ENCODE results near the gene SLC6A20. TPM values are rescaled to one million over a fixed set of nuclear protein-coding genes. Genes with fewer than 3 reads are reported as not detected.

The SLC6A20 gene, protein sequence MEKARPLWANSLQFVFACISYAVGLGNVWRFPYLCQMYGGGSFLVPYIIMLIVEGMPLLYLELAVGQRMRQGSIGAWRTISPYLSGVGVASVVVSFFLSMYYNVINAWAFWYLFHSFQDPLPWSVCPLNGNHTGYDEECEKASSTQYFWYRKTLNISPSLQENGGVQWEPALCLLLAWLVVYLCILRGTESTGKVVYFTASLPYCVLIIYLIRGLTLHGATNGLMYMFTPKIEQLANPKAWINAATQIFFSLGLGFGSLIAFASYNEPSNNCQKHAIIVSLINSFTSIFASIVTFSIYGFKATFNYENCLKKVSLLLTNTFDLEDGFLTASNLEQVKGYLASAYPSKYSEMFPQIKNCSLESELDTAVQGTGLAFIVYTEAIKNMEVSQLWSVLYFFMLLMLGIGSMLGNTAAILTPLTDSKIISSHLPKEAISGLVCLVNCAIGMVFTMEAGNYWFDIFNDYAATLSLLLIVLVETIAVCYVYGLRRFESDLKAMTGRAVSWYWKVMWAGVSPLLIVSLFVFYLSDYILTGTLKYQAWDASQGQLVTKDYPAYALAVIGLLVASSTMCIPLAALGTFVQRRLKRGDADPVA
- 0.09 and 0.20 TPM in 2 replicates for total RNA-seq (2021)
- long read RNA-seq, full-length matches to known transcripts, result 2 of 2 reads
- long read RNA-seq, partial matches to known transcripts, result 0 of 2 reads
- long read RNA-seq, other reads (novel, unspliced or antisense), result 0 of 2 reads

DNA sequence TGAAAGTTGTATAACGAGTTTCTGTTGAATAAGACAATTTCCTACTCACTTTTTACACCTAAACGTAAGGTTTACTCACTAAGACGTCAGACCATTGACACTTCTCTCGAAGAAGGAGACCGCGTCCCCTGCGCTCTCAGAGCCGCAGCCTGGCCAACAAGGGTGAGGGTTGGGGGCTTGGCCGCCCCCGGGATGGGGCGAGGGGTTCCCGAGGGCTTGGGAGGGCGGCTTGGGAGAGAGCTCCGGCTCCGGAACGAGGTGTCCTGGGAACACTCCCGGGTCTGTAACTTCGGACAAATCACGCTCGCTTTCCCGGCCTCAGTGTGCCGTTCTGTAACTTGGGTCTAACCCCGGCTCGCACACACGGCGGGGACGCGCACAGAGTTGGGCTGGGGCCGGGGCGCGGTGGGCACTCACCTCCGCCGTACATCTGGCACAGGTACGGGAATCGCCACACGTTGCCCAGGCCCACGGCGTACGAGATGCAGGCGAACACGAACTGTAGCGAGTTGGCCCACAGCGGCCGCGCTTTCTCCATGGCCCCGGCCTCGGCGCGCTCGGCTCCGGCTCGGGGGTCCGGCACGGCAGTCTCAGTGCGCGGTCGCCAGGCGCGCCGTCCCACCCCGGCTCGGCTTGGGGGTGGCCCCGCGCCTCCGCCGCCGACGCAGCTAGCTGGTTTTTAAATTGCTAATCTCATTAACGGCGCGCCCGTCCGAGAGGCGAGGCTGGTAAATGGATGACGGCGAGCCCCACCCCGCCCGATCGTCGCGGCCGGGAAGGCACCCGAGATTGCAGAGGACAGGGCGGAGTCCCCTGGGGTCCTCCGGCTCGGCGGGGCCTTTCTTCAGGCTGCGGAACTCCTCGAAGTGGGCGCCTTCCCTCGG lies at the start of gene SLC6A20:
SLC6A20 (minus strand) TSS at position 655 of the 884 bp plus-strand sequence; CDS start at position 538, 117 bp downstream.
- H2BK20ac ChIP-seq (ENCODE audit: low read depth, low read length, poor library complexity, severe bottlenecking), result no peak within 1 kb of the TSS
- H3K79me2 ChIP-seq (ENCODE audit: insufficient read depth, low read length), result no peaks in the 10 kb centered on the region
- H3K27me3 ChIP-seq (ENCODE audit: insufficient read depth, low read length), result peaks cover 32% of the 10 kb centered on the region
- H3K4ac ChIP-seq (ENCODE audit: low read depth, low read length), result no peak within 1 kb of the TSS
- H3K23ac ChIP-seq (ENCODE audit: insufficient read length, low read depth, low read length), result no peak within 1 kb of the TSS
- no peak within 1 kb of the TSS for H3K14ac ChIP-seq (ENCODE audit: insufficient read depth, low read length)
- H3K9me3 ChIP-seq (ENCODE audit: control insufficient read depth, low read depth, low read length), result no peaks in the 10 kb centered on the region
- no peak within 1 kb of the TSS for H3K18ac ChIP-seq (ENCODE audit: insufficient read length, low read depth, low read length)
- H4K20me1 ChIP-seq (ENCODE audit: control insufficient read depth, insufficient read depth, insufficient read length), result no peaks in the 10 kb centered on the region
- peak within 1 kb of the TSS; percentile 67 for H3K4me2 ChIP-seq (ENCODE audit: insufficient read depth, insufficient read length, low read length)
- peak within 1 kb of the TSS; percentile 59 to 79 for H3K4me3 Mint-ChIP-seq
- no peak within 1 kb of the TSS for H4K5ac ChIP-seq (ENCODE audit: insufficient read length, low read depth, low read length)
- no peak within 1 kb of the TSS for H2AK5ac ChIP-seq (ENCODE audit: insufficient read length, low read length)
- H3K56ac ChIP-seq (ENCODE audit: insufficient read length, low read depth, low read length), result no peak within 1 kb of the TSS
- no peaks in the 10 kb centered on the region for H3K79me1 ChIP-seq (ENCODE audit: insufficient read depth, low read depth, low read length, poor library complexity, severe bottlenecking)
- no peak within 1 kb of the TSS for H4K8ac ChIP-seq (replicated peaks; ENCODE audit: insufficient read length, low read depth, low read length)
- no peak within 1 kb of the TSS for H2BK5ac ChIP-seq (ENCODE audit: insufficient read length, low read length)
- no peaks in the 10 kb centered on the region; a peak in 2 of 5 replicates for H3K9me3 Mint-ChIP-seq
- no peak within 1 kb of the TSS for H3K27ac Mint-ChIP-seq
- TF ChIP-seq, protein P1, sequence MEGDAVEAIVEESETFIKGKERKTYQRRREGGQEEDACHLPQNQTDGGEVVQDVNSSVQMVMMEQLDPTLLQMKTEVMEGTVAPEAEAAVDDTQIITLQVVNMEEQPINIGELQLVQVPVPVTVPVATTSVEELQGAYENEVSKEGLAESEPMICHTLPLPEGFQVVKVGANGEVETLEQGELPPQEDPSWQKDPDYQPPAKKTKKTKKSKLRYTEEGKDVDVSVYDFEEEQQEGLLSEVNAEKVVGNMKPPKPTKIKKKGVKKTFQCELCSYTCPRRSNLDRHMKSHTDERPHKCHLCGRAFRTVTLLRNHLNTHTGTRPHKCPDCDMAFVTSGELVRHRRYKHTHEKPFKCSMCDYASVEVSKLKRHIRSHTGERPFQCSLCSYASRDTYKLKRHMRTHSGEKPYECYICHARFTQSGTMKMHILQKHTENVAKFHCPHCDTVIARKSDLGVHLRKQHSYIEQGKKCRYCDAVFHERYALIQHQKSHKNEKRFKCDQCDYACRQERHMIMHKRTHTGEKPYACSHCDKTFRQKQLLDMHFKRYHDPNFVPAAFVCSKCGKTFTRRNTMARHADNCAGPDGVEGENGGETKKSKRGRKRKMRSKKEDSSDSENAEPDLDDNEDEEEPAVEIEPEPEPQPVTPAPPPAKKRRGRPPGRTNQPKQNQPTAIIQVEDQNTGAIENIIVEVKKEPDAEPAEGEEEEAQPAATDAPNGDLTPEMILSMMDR (conservative IDR thresholded peaks at IDR 0.05), result no peak
- no peak within 1 kb of the TSS for H2BK12ac ChIP-seq (ENCODE audit: insufficient read length, low read depth, low read length)
- no peak within 1 kb of the TSS for H3T11ph ChIP-seq (ENCODE audit: low read length)
- no peak within 1 kb of the TSS for H3K9ac ChIP-seq (ENCODE audit: extremely low read depth, insufficient read length, low read length)
- H3K27me3 Mint-ChIP-seq (ENCODE audit: low read depth), result peaks cover 81% of the 10 kb centered on the region
- no peak within 1 kb of the TSS for H4K91ac ChIP-seq (ENCODE audit: insufficient read length, low read depth, low read length)
- DNase-seq, result peak; percentile 56
- H2BK120ac ChIP-seq (ENCODE audit: low read depth, low read length, poor library complexity, severe bottlenecking), result no peak within 1 kb of the TSS
- peaks cover 8% of the 10 kb centered on the region for H3K23me2 ChIP-seq (ENCODE audit: insufficient read length, low read depth, low read length, poor library complexity, severe bottlenecking)
- H2AFZ ChIP-seq (ENCODE audit: low read length), result no peak within 1 kb of the TSS
- H3K4me1 ChIP-seq (ENCODE audit: insufficient read depth, low read length), result no peaks in the 10 kb centered on the region
- peaks cover 4 to 8% of the 10 kb centered on the region in 2 experiments for H3K4me1 Mint-ChIP-seq
- no peak within 1 kb of the TSS for H2BK15ac ChIP-seq (ENCODE audit: low read depth, low read length)
- no peak within 1 kb of the TSS for H3K27ac ChIP-seq (ENCODE audit: insufficient read length, low read depth, low read length)
- no peaks in the 10 kb centered on the region for H3K36me3 Mint-ChIP-seq (ENCODE audit: insufficient read depth in 1 of 3, low read depth in 3 of 3)
- no CpG with 5 or more reads among the region's 91 CpGs for WGBS (ENCODE audit: extremely low coverage, insufficient read length, low lambda C conversion rate)
